CD4-positive, CD25-positive, alpha-beta regulatory T cell (primary cell): Measurements from ENCODE around the gene RAVER1. TPM values are rescaled to one million over a fixed set of nuclear protein-coding genes. Genes with fewer than 3 reads are reported as not detected.

ENCODE experiments used
- ATAC-seq, 2 donors: fragments of 150-1000 bp; cut with Tn5 transposase; one replicate each; pipeline ENCODE4 v1.10.0; 2021; ENCODE audit warnings: low read depth in 2 of 2, moderate number of reproducible peaks in 2 of 2, moderate library complexity in 1 of 2
- DNase-seq, 3 donors: peaks; one replicate each; pipeline versions ENCODE4 v3.0.0 to v3.0.0-alpha.2; 2012 to 2022; ENCODE audit warnings: mixed read lengths in 1 of 3
- H3K27ac ChIP-seq: one replicate; pipeline ENCODE4 v1.7.0; 2013; ENCODE audit warnings: mild to moderate bottlenecking, low read length; ENCODE audit not compliant: insufficient read depth, poor library complexity, severe bottlenecking
- H3K27me3 ChIP-seq: one replicate; pipeline ENCODE4 v1.7.0; 2013; ENCODE audit warnings: low read length; ENCODE audit not compliant: control insufficient read depth, insufficient read depth
- H3K36me3 ChIP-seq: one replicate; pipeline ENCODE4 v1.7.0; 2013; ENCODE audit warnings: mild to moderate bottlenecking, low read length, moderate library complexity; ENCODE audit not compliant: control insufficient read depth, insufficient read depth
- H3K4me1 ChIP-seq: 2 replicates; pipeline ENCODE4 v1.7.0; 2013; ENCODE audit warnings: mild to moderate bottlenecking, low read length; ENCODE audit not compliant: insufficient read depth, control insufficient read depth, poor library complexity, severe bottlenecking
- H3K4me3 ChIP-seq: one replicate; pipeline ENCODE4 v1.7.0; 2013; ENCODE audit warnings: low read depth, mild to moderate bottlenecking, low read length, moderate library complexity
- H3K9me3 ChIP-seq, 2 experiments: 1 replicate in 1 of 2; 2 replicates in 1 of 2; pipeline ENCODE4 v1.7.0; 2013; ENCODE audit warnings: low read length in 2 of 2, mild to moderate bottlenecking in 1 of 2, moderate library complexity in 1 of 2; ENCODE audit not compliant: control insufficient read depth in 2 of 2
- H3K27ac Mint-ChIP-seq, 3 donors: one replicate each; pipeline ENCODE4 v1.8.0; 2020 to 2022; ENCODE audit warnings: mild to moderate bottlenecking in 3 of 3, mixed read lengths in 3 of 3, moderate library complexity in 2 of 3
- H3K27me3 Mint-ChIP-seq: one replicate; pipeline ENCODE4 v1.8.0; 2022; ENCODE audit warnings: mild to moderate bottlenecking, mixed read lengths
- H3K36me3 Mint-ChIP-seq: one replicate; pipeline ENCODE4 v1.8.0; 2020; ENCODE audit warnings: mixed read lengths
- H3K4me1 Mint-ChIP-seq, 4 donors: one replicate each; pipeline ENCODE4 v1.8.0; 2020 to 2022; ENCODE audit warnings: mixed read lengths in 4 of 4, mild to moderate bottlenecking in 1 of 4
- H3K4me3 Mint-ChIP-seq, 4 donors: one replicate each; pipeline ENCODE4 v1.8.0; 2020 to 2022; ENCODE audit warnings: mild to moderate bottlenecking in 4 of 4, mixed read lengths in 4 of 4, moderate library complexity in 3 of 4
- H3K9me3 Mint-ChIP-seq, 7 donors: one replicate each; pipeline ENCODE4 v1.8.0; 2020 to 2022; ENCODE audit warnings: mixed read lengths in 7 of 7, mild to moderate bottlenecking in 3 of 7, moderate library complexity in 2 of 7
- polyA plus RNA-seq, 4 donors: library from polyadenylated mRNA; unstranded; fragments of 300-500 nt; fragmentation: Illumina TruSeq; gene quantifications; one replicate each; pipeline ENCODE4 v1.2.3, GENCODE V29; 2021
- total RNA-seq: library from RNA; stranded (reverse); gene quantifications from one replicate; pipeline ENCODE4 v1.2.3, GENCODE V29; 2022

The RAVER1 gene
- total and polyA plus RNA-seq, 5 donors from 2014 or later, result 10.6 to 39.0 (median 10.8) TPM

DNA sequence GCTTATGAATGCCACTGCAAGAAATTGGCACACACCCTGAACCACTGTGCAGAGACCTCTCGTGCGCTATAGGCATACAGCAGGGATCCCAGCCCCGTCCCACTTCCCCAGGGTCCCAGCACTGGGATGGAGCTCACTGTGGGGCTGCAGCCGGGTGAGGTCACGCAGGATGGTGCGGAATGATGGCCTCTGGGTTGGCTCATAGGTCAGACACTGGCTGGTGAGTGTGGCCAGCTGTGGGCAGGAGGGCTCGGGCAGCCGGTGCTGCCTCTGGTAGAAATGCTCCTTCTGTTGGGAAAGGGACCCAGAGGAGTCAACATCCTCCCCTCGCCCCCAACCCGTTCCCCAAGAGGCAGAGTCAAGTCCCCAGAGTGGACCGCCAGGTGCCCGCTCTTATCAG, 23.1 kb upstream of the RAVER1 start:
- Mint-ChIP-seq H3K4me1 (no peaks in the 10 kb centered on the region), H3K36me3 (peaks cover 15% of the 10 kb centered on the region), H3K27ac (no peak overlapping the region), H3K9me3 (no peaks in the 10 kb centered on the region), H3K27me3 (no peaks in the 10 kb centered on the region), H3K4me3 (no peak overlapping the region)
- no peak for ATAC-seq
- no peaks in the 10 kb centered on the region for H3K9me3 ChIP-seq
- no peak overlapping the region for H3K27ac ChIP-seq
- H3K36me3 ChIP-seq, result peaks cover 62% of the 10 kb centered on the region
- no peaks in the 10 kb centered on the region for H3K27me3 ChIP-seq
- no peak overlapping the region for H3K4me3 ChIP-seq
- no peaks in the 10 kb centered on the region for H3K4me1 ChIP-seq
- no peak for DNase-seq

DNA sequence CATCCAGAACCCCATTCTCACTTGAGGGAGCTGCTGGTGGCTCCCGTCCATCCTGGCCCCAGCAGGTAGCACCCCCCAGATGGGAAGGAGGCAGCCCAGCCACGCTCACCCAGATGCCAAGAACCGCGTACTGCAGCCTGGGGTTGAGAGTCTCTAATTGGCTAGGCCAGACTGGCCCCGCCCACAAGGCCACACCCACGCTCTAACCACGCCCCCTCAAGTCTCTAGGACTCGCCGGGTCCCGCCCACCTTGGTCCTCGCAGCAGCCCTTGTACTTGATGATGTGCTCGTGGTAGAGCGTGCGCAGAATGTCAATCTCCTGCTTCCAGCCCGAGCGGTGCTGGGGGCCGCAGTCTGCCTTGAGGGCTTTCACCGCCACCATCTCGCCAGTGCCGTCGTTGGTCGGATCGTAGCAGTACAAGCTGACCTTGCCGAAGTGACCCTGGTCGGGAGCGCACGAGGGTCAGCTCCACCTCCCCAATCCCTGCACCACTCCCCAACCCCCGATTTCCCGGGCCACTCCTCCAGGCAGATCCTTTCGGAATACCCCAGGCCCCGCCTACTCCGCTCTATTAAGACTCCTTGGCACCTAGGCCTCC, 20.6 kb upstream of the RAVER1 start:
- Mint-ChIP-seq H3K36me3 (peaks cover 11% of the 10 kb centered on the region), H3K27ac (no peak overlapping the region), H3K27me3 (no peaks in the 10 kb centered on the region), H3K4me1 (no peaks in the 10 kb centered on the region), H3K4me3 (no peak overlapping the region), H3K9me3 (no peaks in the 10 kb centered on the region)
- Histone ChIP-seq H3K27ac (no peak overlapping the region), H3K4me1 (no peaks in the 10 kb centered on the region), H3K4me3 (no peak overlapping the region), H3K9me3 (no peaks in the 10 kb centered on the region), H3K36me3 (peaks cover 54% of the 10 kb centered on the region), H3K27me3 (no peaks in the 10 kb centered on the region)
- ATAC-seq (peak in 1 of 2 donors; percentile 37), DNase-seq (peak in 2 of 3 donors; percentile 15 to 44)

DNA sequence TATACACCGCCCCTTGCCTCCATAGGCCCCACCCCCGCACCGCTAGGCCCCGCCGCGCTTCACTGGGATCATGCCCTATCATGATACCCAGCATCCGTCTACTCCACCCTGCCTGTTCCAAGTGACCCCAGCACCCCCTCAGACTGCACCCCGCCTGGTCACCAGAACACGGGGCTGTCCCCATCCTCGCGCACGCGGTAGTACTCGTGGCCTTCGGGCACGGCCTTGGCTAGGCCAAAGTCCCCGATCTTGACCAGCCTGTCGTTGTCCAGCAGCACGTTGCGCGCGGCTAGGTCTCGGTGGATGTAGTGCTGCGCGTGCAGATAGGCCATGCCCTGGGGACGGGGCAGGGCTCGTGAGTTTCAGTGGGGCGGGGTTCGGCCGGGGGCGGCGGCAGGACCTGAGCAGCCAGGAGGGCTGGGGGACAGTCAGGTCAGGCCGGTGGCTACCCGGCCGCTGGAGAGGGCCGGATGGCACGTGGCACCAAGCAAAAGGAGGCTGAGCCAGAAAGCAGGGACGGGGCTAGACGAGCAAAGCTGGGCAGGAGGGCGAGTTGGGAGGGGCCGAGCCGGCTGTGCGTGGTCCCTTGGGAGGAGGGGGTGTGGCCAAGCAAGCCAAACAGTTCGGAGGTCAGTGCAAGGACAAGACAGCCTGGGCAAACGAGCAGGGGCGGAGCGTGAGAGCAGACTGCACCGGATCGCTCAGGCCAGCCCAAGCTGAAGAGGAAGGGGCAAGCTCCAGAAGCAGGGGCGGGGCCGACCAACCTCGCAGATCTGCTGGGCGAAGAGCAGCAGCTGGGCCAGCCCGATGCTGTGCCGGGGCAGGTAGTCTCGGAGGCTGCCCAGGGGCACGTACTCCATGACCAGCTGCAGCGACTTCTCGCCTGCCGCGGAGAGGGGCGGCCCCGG, 19.7 kb upstream of the RAVER1 start:
- no peak overlapping the region for H3K4me3 Mint-ChIP-seq
- no peak overlapping the region for H3K27ac Mint-ChIP-seq
- no peak overlapping the region for H3K4me3 ChIP-seq
- peaks cover 52% of the 10 kb centered on the region for H3K36me3 ChIP-seq
- no peak overlapping the region for H3K27ac ChIP-seq
- H3K9me3 Mint-ChIP-seq, result no peaks in the 10 kb centered on the region
- ATAC-seq, result no peak
- peaks cover 11% of the 10 kb centered on the region for H3K36me3 Mint-ChIP-seq
- no peaks in the 10 kb centered on the region for H3K27me3 ChIP-seq
- no peaks in the 10 kb centered on the region for H3K4me1 ChIP-seq
- DNase-seq, result no peak
- no peaks in the 10 kb centered on the region for H3K27me3 Mint-ChIP-seq
- no peaks in the 10 kb centered on the region for H3K4me1 Mint-ChIP-seq
- H3K9me3 ChIP-seq, result no peaks in the 10 kb centered on the region

DNA sequence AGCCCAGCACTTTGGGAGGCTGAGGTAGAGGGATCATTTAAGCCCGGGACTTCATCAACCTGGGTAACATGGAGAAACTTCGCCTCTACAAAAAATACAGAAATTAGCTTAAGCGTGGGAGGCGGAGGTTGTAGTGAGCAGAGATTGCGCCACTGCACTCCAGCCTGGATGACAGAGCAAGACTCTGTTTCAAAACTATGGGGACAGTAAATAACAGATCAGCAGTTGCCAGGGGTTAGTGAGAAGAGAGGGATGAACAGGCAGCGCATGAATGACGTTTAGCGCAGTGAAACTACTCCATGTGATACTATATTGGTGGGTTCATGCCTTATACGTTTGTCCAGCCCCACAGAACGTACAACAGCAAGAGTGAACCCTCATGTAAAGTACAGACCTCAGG, 13.2 kb upstream of the RAVER1 start:
- no peak overlapping the region for H3K4me3 ChIP-seq
- peaks cover 5% of the 10 kb centered on the region for H3K36me3 ChIP-seq
- ATAC-seq (no peak), DNase-seq (no peak)
- Mint-ChIP-seq H3K9me3 (no peaks in the 10 kb centered on the region), H3K27me3 (no peaks in the 10 kb centered on the region), H3K4me1 (no peaks in the 10 kb centered on the region), H3K36me3 (peaks cover 2% of the 10 kb centered on the region), H3K4me3 (no peak overlapping the region), H3K27ac (peak overlapping the region in 1 of 3 donors; percentile 65)
- no peak overlapping the region for H3K27ac ChIP-seq
- no peaks in the 10 kb centered on the region for H3K9me3 ChIP-seq
- H3K4me1 ChIP-seq, result no peaks in the 10 kb centered on the region
- H3K27me3 ChIP-seq, result no peaks in the 10 kb centered on the region

DNA sequence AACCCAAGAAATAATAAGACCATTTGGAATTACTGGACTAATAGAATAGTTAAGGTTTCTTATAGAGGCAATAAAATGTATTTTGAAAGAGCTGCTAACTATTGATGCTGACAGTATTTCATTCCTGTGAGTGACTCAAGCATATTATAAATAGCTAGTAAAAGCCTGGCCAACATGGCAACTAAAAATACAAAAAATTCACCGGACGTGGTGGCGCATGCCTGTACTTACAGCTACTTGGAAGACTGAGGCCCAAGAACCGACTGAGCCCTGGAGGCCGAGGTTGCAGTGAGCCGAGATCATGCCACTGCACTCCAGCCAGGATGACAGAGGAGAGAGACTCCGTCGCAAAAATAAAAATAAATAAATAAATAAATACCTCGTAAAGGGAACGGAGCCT, 11.5 kb upstream of the RAVER1 start:
- peaks cover 6% of the 10 kb centered on the region for H3K4me1 ChIP-seq
- H3K27me3 ChIP-seq, result no peaks in the 10 kb centered on the region
- no peaks in the 10 kb centered on the region for H3K27me3 Mint-ChIP-seq
- peaks cover 0 to 9% (median 4%) of the 10 kb centered on the region in 4 donors for H3K4me1 Mint-ChIP-seq
- no peak overlapping the region for H3K27ac ChIP-seq
- H3K27ac Mint-ChIP-seq, result no peak overlapping the region
- H3K9me3 Mint-ChIP-seq, result no peaks in the 10 kb centered on the region
- H3K9me3 ChIP-seq, result no peaks in the 10 kb centered on the region
- DNase-seq, result no peak
- no peak overlapping the region for H3K4me3 ChIP-seq
- H3K36me3 Mint-ChIP-seq, result no peaks in the 10 kb centered on the region
- H3K36me3 ChIP-seq, result no peaks in the 10 kb centered on the region
- no peak for ATAC-seq
- no peak overlapping the region for H3K4me3 Mint-ChIP-seq

DNA sequence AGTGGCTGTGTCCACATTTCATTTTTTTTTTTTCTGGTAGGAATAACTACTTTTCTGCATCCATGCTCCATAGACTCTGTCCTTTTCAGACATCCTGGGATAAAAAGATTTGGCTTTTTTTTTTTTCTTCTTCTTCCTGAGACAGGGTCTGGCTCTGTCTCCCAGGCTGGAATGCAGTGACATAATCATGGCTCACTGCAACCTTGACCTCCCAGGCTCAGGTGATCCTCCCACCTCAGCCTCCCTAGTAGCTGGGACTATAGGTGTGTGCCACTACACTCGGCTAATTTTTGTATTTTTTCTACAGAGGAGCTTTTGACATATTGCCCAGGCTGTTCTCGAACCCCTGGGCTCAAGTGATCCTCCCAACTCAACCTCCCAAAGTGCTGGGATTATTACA, 10.2 kb upstream of the RAVER1 start:
- Histone ChIP-seq H3K4me3 (no peak overlapping the region), H3K36me3 (no peaks in the 10 kb centered on the region), H3K4me1 (peaks cover 18% of the 10 kb centered on the region), H3K9me3 (no peaks in the 10 kb centered on the region), H3K27me3 (no peaks in the 10 kb centered on the region), H3K27ac (no peak overlapping the region)
- Mint-ChIP-seq H3K4me3 (peak overlapping the region in 1 of 4 donors; percentile 64), H3K4me1 (peaks cover 0 to 22% (median 14%) of the 10 kb centered on the region in 4 donors), H3K27me3 (no peaks in the 10 kb centered on the region), H3K9me3 (no peaks in the 10 kb centered on the region), H3K36me3 (no peaks in the 10 kb centered on the region), H3K27ac (no peak overlapping the region)
- ATAC-seq, result no peak
- DNase-seq, result no peak

DNA sequence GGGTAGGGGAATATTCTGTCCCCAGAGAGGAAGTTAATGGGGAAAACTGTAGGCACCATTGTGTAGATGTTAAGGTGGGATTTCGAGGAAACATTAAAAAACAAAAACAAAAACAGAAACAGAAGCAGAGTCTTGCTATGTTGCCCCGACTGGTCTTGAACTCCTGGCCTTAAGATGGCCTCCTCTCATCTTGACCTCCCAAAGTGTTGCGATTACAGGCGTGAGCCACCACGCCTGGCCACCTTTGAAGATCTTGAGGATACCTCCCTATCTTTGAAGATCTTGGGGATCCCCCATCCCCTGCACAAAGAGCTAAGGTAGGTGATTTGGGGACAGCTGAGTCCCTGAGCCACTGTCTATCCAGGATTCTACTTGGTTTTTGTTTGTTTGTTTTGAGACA, 6.6 kb upstream of the RAVER1 start:
- Histone ChIP-seq H3K4me3 (peak overlapping the region; percentile 98), H3K9me3 (no peaks in the 10 kb centered on the region), H3K27me3 (no peaks in the 10 kb centered on the region), H3K4me1 (peaks cover 21% of the 10 kb centered on the region), H3K36me3 (peaks cover 13% of the 10 kb centered on the region), H3K27ac (peak overlapping the region; percentile 76)
- Mint-ChIP-seq H3K27ac (peak overlapping the region; percentile 97 to 98 (median 98)), H3K9me3 (no peaks in the 10 kb centered on the region), H3K4me1 (peaks cover 0 to 44% (median 24%) of the 10 kb centered on the region in 4 donors), H3K4me3 (peak overlapping the region; percentile 97 to 98 (median 98)), H3K27me3 (no peaks in the 10 kb centered on the region), H3K36me3 (no peaks in the 10 kb centered on the region)
- DNase-seq (no peak), ATAC-seq (no peak)
